ENCODE results near the gene MRPS15.
"Not testable (repeated sequence)": the region's sequence is repeated elsewhere in the genome, so short reads cannot be mapped to it uniquely, and the experiment has no call there.

MRPS15 gene

GRCh38 chr1:36463803-36464604, at the start of gene MRPS15:
TSS of gene MRPS15 (minus strand) at chr1:36464384. CDS start at chr1:36464275, 109 bp downstream.
- peaks cover 28% of the 10 kb centered on the region for H3K4me1 Mint-ChIP-seq (ENCODE audit: low read depth)
- H3K4me3 Mint-ChIP-seq = peak within 1 kb of the TSS; percentile 100
- peaks cover 10% of the 10 kb centered on the region for H3K36me3 Mint-ChIP-seq
- no peaks in the 10 kb centered on the region for H3K27me3 Mint-ChIP-seq
- peak within 1 kb of the TSS; percentile 99 for H3K27ac Mint-ChIP-seq
- H3K9me3 Mint-ChIP-seq (ENCODE audit: low read depth) = no peaks in the 10 kb centered on the region

- Mint-ChIP-seq H3K4me3 (no peak overlapping the region), H3K4me1 (ENCODE audit: low read depth) (no peaks in the 10 kb centered on the region), H3K27ac (no peak overlapping the region), H3K9me3 (ENCODE audit: low read depth) (no peaks in the 10 kb centered on the region), H3K36me3 (no peaks in the 10 kb centered on the region), H3K27me3 (no peaks in the 10 kb centered on the region)
These were observed 48.7 kb upstream of the MRPS15 start for GRCh38 chr1:36512842-36513241.

GRCh38 chr1:36511804-36512798, 47.9 kb upstream of the MRPS15 start:
- H3K27me3 Mint-ChIP-seq = no peaks in the 10 kb centered on the region
- no peak overlapping the region for H3K27ac Mint-ChIP-seq
- no peaks in the 10 kb centered on the region for H3K4me1 Mint-ChIP-seq (ENCODE audit: low read depth)
- H3K36me3 Mint-ChIP-seq = no peaks in the 10 kb centered on the region
- H3K4me3 Mint-ChIP-seq = no peak overlapping the region
- no peaks in the 10 kb centered on the region for H3K9me3 Mint-ChIP-seq (ENCODE audit: low read depth)

- H3K9me3 Mint-ChIP-seq (ENCODE audit: low read depth); H3K4me1 Mint-ChIP-seq (ENCODE audit: low read depth); H3K36me3 Mint-ChIP-seq; H3K27ac Mint-ChIP-seq; H3K4me3 Mint-ChIP-seq; H3K27me3 Mint-ChIP-seq: not testable (repeated sequence)
These were observed 47.0 kb upstream of the MRPS15 start for GRCh38 chr1:36511220-36511619.

GRCh38 chr1:36510418-36510817, 46.2 kb upstream of the MRPS15 start:
- Mint-ChIP-seq H3K9me3 (ENCODE audit: low read depth) (no peaks in the 10 kb centered on the region), H3K36me3 (no peaks in the 10 kb centered on the region), H3K4me1 (ENCODE audit: low read depth) (no peaks in the 10 kb centered on the region), H3K4me3 (no peak overlapping the region), H3K27ac (no peak overlapping the region), H3K27me3 (peaks cover 5% of the 10 kb centered on the region)

- Mint-ChIP-seq H3K9me3 (ENCODE audit: low read depth) (no peaks in the 10 kb centered on the region), H3K4me3 (no peak overlapping the region), H3K4me1 (ENCODE audit: low read depth) (no peaks in the 10 kb centered on the region), H3K27ac (no peak overlapping the region), H3K27me3 (peaks cover 5% of the 10 kb centered on the region), H3K36me3 (no peaks in the 10 kb centered on the region)
These were observed 44.1 kb upstream of the MRPS15 start for GRCh38 chr1:36508257-36508656.

GRCh38 chr1:36506276-36506920, 42.2 kb upstream of the MRPS15 start:
- no peak overlapping the region for H3K27ac Mint-ChIP-seq
- peaks cover 5% of the 10 kb centered on the region for H3K27me3 Mint-ChIP-seq
- no peaks in the 10 kb centered on the region for H3K36me3 Mint-ChIP-seq
- H3K9me3 Mint-ChIP-seq (ENCODE audit: low read depth) = no peaks in the 10 kb centered on the region
- H3K4me3 Mint-ChIP-seq = no peak overlapping the region
- H3K4me1 Mint-ChIP-seq (ENCODE audit: low read depth) = no peaks in the 10 kb centered on the region

- Mint-ChIP-seq H3K4me3 (no peak overlapping the region), H3K36me3 (no peaks in the 10 kb centered on the region), H3K9me3 (ENCODE audit: low read depth) (no peaks in the 10 kb centered on the region), H3K4me1 (ENCODE audit: low read depth) (no peaks in the 10 kb centered on the region), H3K27ac (no peak overlapping the region), H3K27me3 (peaks cover 5% of the 10 kb centered on the region)
These were observed 39.5 kb upstream of the MRPS15 start for GRCh38 chr1:36503733-36504132.

- Mint-ChIP-seq H3K27me3 (peaks cover 5% of the 10 kb centered on the region), H3K27ac (no peak overlapping the region), H3K36me3 (no peaks in the 10 kb centered on the region), H3K4me1 (ENCODE audit: low read depth) (no peaks in the 10 kb centered on the region), H3K9me3 (ENCODE audit: low read depth) (no peaks in the 10 kb centered on the region), H3K4me3 (no peak overlapping the region)
These were observed 39.0 kb upstream of the MRPS15 start for GRCh38 chr1:36503159-36503558.

- Mint-ChIP-seq H3K36me3 (no peaks in the 10 kb centered on the region), H3K9me3 (ENCODE audit: low read depth) (no peaks in the 10 kb centered on the region), H3K27me3 (peaks cover 5% of the 10 kb centered on the region), H3K4me3 (no peak overlapping the region), H3K4me1 (ENCODE audit: low read depth) (no peaks in the 10 kb centered on the region), H3K27ac (no peak overlapping the region)
These were observed 38.4 kb upstream of the MRPS15 start for GRCh38 chr1:36502616-36503015.

- H3K36me3 Mint-ChIP-seq; H3K27ac Mint-ChIP-seq; H3K4me3 Mint-ChIP-seq; H3K4me1 Mint-ChIP-seq (ENCODE audit: low read depth); H3K9me3 Mint-ChIP-seq (ENCODE audit: low read depth); H3K27me3 Mint-ChIP-seq: not testable (repeated sequence)
These were observed 37.7 kb upstream of the MRPS15 start for GRCh38 chr1:36501911-36502310.

GRCh38 chr1:36497207-36497606, 33.0 kb upstream of the MRPS15 start:
- Mint-ChIP-seq H3K4me3 (no peak overlapping the region), H3K4me1 (ENCODE audit: low read depth) (no peaks in the 10 kb centered on the region), H3K27ac (no peak overlapping the region), H3K9me3 (ENCODE audit: low read depth) (no peaks in the 10 kb centered on the region), H3K27me3 (peaks cover 2% of the 10 kb centered on the region), H3K36me3 (no peaks in the 10 kb centered on the region)

GRCh38 chr1:36494971-36495370, 30.8 kb upstream of the MRPS15 start:
- no peaks in the 10 kb centered on the region for H3K9me3 Mint-ChIP-seq (ENCODE audit: low read depth)
- H3K27ac Mint-ChIP-seq = no peak overlapping the region

GRCh38 chr1:36493524-36493923, 29.3 kb upstream of the MRPS15 start:
- no peak overlapping the region for H3K27ac Mint-ChIP-seq
- no peaks in the 10 kb centered on the region for H3K4me1 Mint-ChIP-seq (ENCODE audit: low read depth)

More at GRCh38 chr1:36494971-36495370, 30.8 kb upstream of the MRPS15 start:
- Mint-ChIP-seq H3K27me3 (peaks cover 3% of the 10 kb centered on the region), H3K36me3 (no peaks in the 10 kb centered on the region), H3K4me3 (no peak overlapping the region), H3K4me1 (ENCODE audit: low read depth) (no peaks in the 10 kb centered on the region)

GRCh38 chr1:36492491-36492890, 28.3 kb upstream of the MRPS15 start:
- Mint-ChIP-seq H3K9me3 (ENCODE audit: low read depth) (no peaks in the 10 kb centered on the region), H3K4me3 (no peak overlapping the region), H3K27me3 (peaks cover 3% of the 10 kb centered on the region), H3K4me1 (ENCODE audit: low read depth) (no peaks in the 10 kb centered on the region), H3K36me3 (no peaks in the 10 kb centered on the region), H3K27ac (no peak overlapping the region)

More at GRCh38 chr1:36493524-36493923, 29.3 kb upstream of the MRPS15 start:
- no peaks in the 10 kb centered on the region for H3K9me3 Mint-ChIP-seq (ENCODE audit: low read depth)
- H3K36me3 Mint-ChIP-seq = no peaks in the 10 kb centered on the region
- H3K27me3 Mint-ChIP-seq = peaks cover 3% of the 10 kb centered on the region
- H3K4me3 Mint-ChIP-seq = no peak overlapping the region
